WTC11 (cell line): Measurements from ENCODE around the gene GSG1L. TPM values are rescaled to one million over a fixed set of nuclear protein-coding genes. Genes with fewer than 3 reads are reported as not detected.

Experiments used
- ATAC-seq: fragments of 200-7000 bp; cut with Tn5 transposase; 2 replicates; pipeline ENCODE4 v1.10.0; 2021; ENCODE audit warnings: mild to moderate bottlenecking, moderate library complexity
- CTCF ChIA-PET: fragments of 300-600 bp; sonication (Branson Sonifier 250); formaldehyde crosslinking; loops from one replicate; lab custom pipeline; 2021; ENCODE audit warnings: antibody characterized with exemption; lab: Charles Lee
- POLR2A ChIA-PET: fragments of 350-600 bp; sonication (Branson Sonifier 250); formaldehyde crosslinking; loops from one replicate; lab custom pipeline; 2021; ENCODE audit warnings: antibody characterized with exemption; lab: Charles Lee
- DNase-seq: peaks from one replicate; pipeline ENCODE4 v3.0.0; 2021; ENCODE audit warnings: low spot score
- H3K27ac Mint-ChIP-seq: 2 replicates; pipeline ENCODE4 v1.8.0; 2021; ENCODE audit warnings: mixed read lengths
- H3K27me3 Mint-ChIP-seq: 2 replicates; pipeline ENCODE4 v1.8.0; 2021; ENCODE audit warnings: low read depth, mild to moderate bottlenecking, moderate library complexity, mixed read lengths
- H3K36me3 Mint-ChIP-seq: 2 replicates; pipeline ENCODE4 v1.8.0; 2021; ENCODE audit warnings: mixed read lengths
- H3K4me1 Mint-ChIP-seq: 2 replicates; pipeline ENCODE4 v1.8.0; 2022; ENCODE audit warnings: mixed read lengths
- H3K4me3 Mint-ChIP-seq: 2 replicates; pipeline ENCODE4 v1.8.0; 2021; ENCODE audit warnings: mild to moderate bottlenecking, moderate library complexity, mixed read lengths
- H3K9me3 Mint-ChIP-seq: 2 replicates; pipeline ENCODE4 v1.8.0; 2021; ENCODE audit warnings: mixed read lengths
- CREM ChIP-seq: sonication (generic); formaldehyde crosslinking; IDR thresholded peaks from 2 replicates; pipeline ENCODE4 v1.8.1; 2022; ENCODE audit warnings: mild to moderate bottlenecking, missing genetic modification reagents, moderate library complexity
- ELF4 ChIP-seq: sonication (generic); formaldehyde crosslinking; IDR thresholded peaks from 2 replicates; pipeline ENCODE4 v1.8.1; 2022; ENCODE audit warnings: low read depth, mild to moderate bottlenecking, moderate library complexity, missing genetic modification reagents
- ERG ChIP-seq: fragments of 250-450 bp; sonication (Bioruptor Pico); IDR thresholded peaks from 2 replicates; pipeline ENCODE4 v1.8.0; 2021; ENCODE audit warnings: mild to moderate bottlenecking
- FOXK1 ChIP-seq: sonication (generic); formaldehyde crosslinking; IDR thresholded peaks from 2 replicates; pipeline ENCODE4 v1.8.0; 2022; ENCODE audit warnings: mild to moderate bottlenecking, moderate library complexity, missing genetic modification reagents
- GABPB1 ChIP-seq: sonication (generic); formaldehyde crosslinking; IDR thresholded peaks from 2 replicates; pipeline ENCODE4 v1.8.1; 2023; ENCODE audit warnings: mild to moderate bottlenecking, missing genetic modification reagents
- GTF2I ChIP-seq: fragments of 250-450 bp; sonication (Bioruptor Pico); conservative IDR thresholded peaks from 2 replicates; pipeline ENCODE4 v1.4.0; 2021; ENCODE audit warnings: mild to moderate bottlenecking
- IRF1 ChIP-seq: sonication (generic); formaldehyde crosslinking; IDR thresholded peaks from 2 replicates; pipeline ENCODE4 v1.8.0; 2023; ENCODE audit warnings: missing genetic modification reagents
- NFATC4 ChIP-seq: fragments of 250-450 bp; sonication (Bioruptor Pico); IDR thresholded peaks from 2 replicates; pipeline ENCODE4 v1.9.0; 2021; ENCODE audit warnings: mild to moderate bottlenecking
- TCF7 ChIP-seq: sonication (generic); formaldehyde crosslinking; IDR thresholded peaks from 2 replicates; pipeline ENCODE4 v1.8.0; 2022; ENCODE audit warnings: mild to moderate bottlenecking, low read depth, missing genetic modification reagents, moderate library complexity
- ZBTB43 ChIP-seq: sonication (generic); formaldehyde crosslinking; IDR thresholded peaks from 2 replicates; pipeline ENCODE4 v1.8.1; 2023; ENCODE audit warnings: mild to moderate bottlenecking, missing genetic modification reagents
- ZNF281 ChIP-seq: sonication (generic); formaldehyde crosslinking; IDR thresholded peaks from 2 replicates; pipeline ENCODE4 v1.8.0; 2023; ENCODE audit warnings: mild to moderate bottlenecking, missing genetic modification reagents
- ZNF416 ChIP-seq: fragments of 250-450 bp; sonication (Bioruptor Pico); IDR thresholded peaks from 2 replicates; pipeline ENCODE4 v1.9.0; 2021; ENCODE audit warnings: mild to moderate bottlenecking, inconsistent platforms
- ZNF425 ChIP-seq: fragments of 250-450 bp; sonication (Bioruptor Pico); conservative IDR thresholded peaks from 2 replicates; pipeline ENCODE4 v1.9.0; 2021; ENCODE audit warnings: mild to moderate bottlenecking
- ZNF532 ChIP-seq: fragments of 250-450 bp; sonication (Bioruptor Pico); IDR thresholded peaks from 2 replicates; pipeline ENCODE4 v1.9.0; 2021; ENCODE audit warnings: mild to moderate bottlenecking, borderline replicate concordance
- ZNF671 ChIP-seq: fragments of 250-450 bp; sonication (Bioruptor Pico); IDR thresholded peaks from 2 replicates; pipeline ENCODE4 v1.8.0; 2021; ENCODE audit warnings: mild to moderate bottlenecking
- total RNA-seq: library from RNA; stranded (reverse); gene quantifications from 3 replicates; pipeline ENCODE4 v1.2.3, GENCODE V29; 2021

Gene GSG1L
- total RNA-seq, 1 experiment from 2014 or later = 0.28 TPM

- no peak for TF ChIP-seq FOXK1 (CRISPR knock-in tag)
These were observed 46.6 kb upstream of the GSG1L start (continued) for GRCh38 chr16:28110074-28110473.

GRCh38 chr16:28108590-28109247, 45.2 kb upstream of the GSG1L start:
- ChIA-PET POLR2A (no interaction called here), CTCF (no interaction called here)
- ATAC-seq (no peak), DNase-seq (no peak)
- Mint-ChIP-seq H3K36me3 (peaks cover 63% of the 10 kb centered on the region), H3K27me3 (no peaks in the 10 kb centered on the region), H3K9me3 (no peaks in the 10 kb centered on the region), H3K27ac (peak overlapping the region; percentile 33; the same call in 1 of the 2 replicates), H3K4me1 (no peaks in the 10 kb centered on the region), H3K4me3 (no peak overlapping the region)
- no peak for TF ChIP-seq ZNF425
- TF ChIP-seq ZNF532 = no peak
- no peak for TF ChIP-seq TCF7 (CRISPR knock-in tag)
- TF ChIP-seq NFATC4 (CRISPR knock-in tag) = no peak
- TF ChIP-seq ERG (CRISPR knock-in tag) = no peak
- no peak for TF ChIP-seq CREM (CRISPR knock-in tag)
- TF ChIP-seq GABPB1 (CRISPR knock-in tag) = no peak
- no peak for TF ChIP-seq ZNF281 (CRISPR knock-in tag)
- TF ChIP-seq ZBTB43 (CRISPR knock-in tag) = no peak
- no peak for TF ChIP-seq ZNF416
- TF ChIP-seq ZNF671 (CRISPR knock-in tag) = no peak
- TF ChIP-seq IRF1 (CRISPR knock-in tag) = no peak
- TF ChIP-seq GTF2I (CRISPR knock-in tag) = no peak
- TF ChIP-seq ELF4 = no peak
